Measurements from ENCODE around the gene PPP2R2C. TPM values are rescaled to one million over a fixed set of nuclear protein-coding genes. Genes with fewer than 3 reads are reported as not detected.

Gene PPP2R2C
- polyA plus RNA-seq, 1 of the 3 experiments (the other 2 are of a cell fraction), result 0.21 TPM

DNA sequence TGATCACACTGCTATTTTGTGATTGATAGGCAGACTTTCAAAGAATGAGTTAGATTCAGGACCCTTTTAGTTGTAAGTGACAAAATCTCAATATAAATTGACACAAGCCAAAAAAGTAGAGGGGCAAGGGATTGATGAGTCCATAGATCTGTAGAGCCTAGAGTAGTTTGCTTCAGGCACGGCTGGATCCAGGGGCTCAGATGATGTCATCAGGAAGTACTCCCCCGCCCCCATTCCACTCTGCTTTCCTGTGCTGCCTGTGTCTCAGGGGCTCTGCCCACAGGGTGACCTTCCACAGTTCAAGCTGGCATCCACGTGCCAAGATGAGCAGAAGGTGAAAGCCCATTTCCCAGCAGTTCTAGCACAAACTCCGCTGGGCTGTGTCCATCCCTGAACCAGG, 189.1 kb downstream of the PPP2R2C start:
- ChIA-PET POLR2A (no interaction called here), CTCF (interaction anchor here (0.7 to 3.7 kb wide), 6 partner anchors 14 to 284 kb away, joined by 3 to 14 read pairs (median 6); partner anchors contain the start of gene WFS1)
- peaks cover 0 to 12% of the 10 kb centered on the region in 2 experiments for H3K36me3 ChIP-seq (replicated peaks in 1 of 2; ENCODE audit: control insufficient read depth in 1 of 2, insufficient read depth in 2 of 2, low read length in 1 of 2)
- no peak overlapping the region for H3K9ac ChIP-seq
- no peaks in the 10 kb centered on the region for H3K79me2 ChIP-seq (ENCODE audit: insufficient read depth)
- H3K4me1 ChIP-seq (ENCODE audit: control insufficient read depth in 1 of 2, insufficient read depth in 2 of 2, low read depth in 1 of 2, low read length in 1 of 2), result peaks cover 0 to 41% of the 10 kb centered on the region in 2 experiments; a peak in 1 of 4 replicates
- H3K9me3 ChIP-seq, result no peaks in the 10 kb centered on the region
- no peaks in the 10 kb centered on the region for H3K27me3 ChIP-seq (ENCODE audit: insufficient read depth)
- H3K9me2 ChIP-seq, result no peaks in the 10 kb centered on the region
- no peak for TF ChIP-seq NFIC (IDR thresholded peaks at IDR 0.05; ENCODE audit: borderline replicate concordance)
- no peak for TF ChIP-seq RFX5 (IDR thresholded peaks at IDR 0.05; ENCODE audit: low read length)
- TF ChIP-seq TEAD4 (IDR thresholded peaks at IDR 0.05; ENCODE audit: borderline replicate concordance, insufficient read depth), result no peak
- TF ChIP-seq, protein P1, sequence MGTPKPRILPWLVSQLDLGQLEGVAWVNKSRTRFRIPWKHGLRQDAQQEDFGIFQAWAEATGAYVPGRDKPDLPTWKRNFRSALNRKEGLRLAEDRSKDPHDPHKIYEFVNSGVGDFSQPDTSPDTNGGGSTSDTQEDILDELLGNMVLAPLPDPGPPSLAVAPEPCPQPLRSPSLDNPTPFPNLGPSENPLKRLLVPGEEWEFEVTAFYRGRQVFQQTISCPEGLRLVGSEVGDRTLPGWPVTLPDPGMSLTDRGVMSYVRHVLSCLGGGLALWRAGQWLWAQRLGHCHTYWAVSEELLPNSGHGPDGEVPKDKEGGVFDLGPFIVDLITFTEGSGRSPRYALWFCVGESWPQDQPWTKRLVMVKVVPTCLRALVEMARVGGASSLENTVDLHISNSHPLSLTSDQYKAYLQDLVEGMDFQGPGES (IDR thresholded peaks at IDR 0.05; ENCODE audit: low read depth, low read length), result no peak
- TF ChIP-seq PBX3 (IDR thresholded peaks at IDR 0.05), result no peak
- TF ChIP-seq SMC3 (IDR thresholded peaks at IDR 0.05; ENCODE audit: low read depth, low read length), result no peak
- TF ChIP-seq GABPA (IDR thresholded peaks at IDR 0.05; ENCODE audit: low read depth), result no peak
- no peak for TF ChIP-seq RCOR1 (IDR thresholded peaks at IDR 0.05; ENCODE audit: low read length)
- TF ChIP-seq CTCF (IDR thresholded peaks at IDR 0.05), result no peak
- TF ChIP-seq YY1 (IDR thresholded peaks at IDR 0.05; ENCODE audit: low read depth), result no peak
- TF ChIP-seq FOXJ3 (CRISPR knock-in tag; IDR thresholded peaks at IDR 0.05), result no peak
- no peak overlapping the region for H3K4me2 ChIP-seq
- no peaks in the 10 kb centered on the region for H4K20me1 ChIP-seq (ENCODE audit: insufficient read depth)
- no peak overlapping the region for H3K27ac ChIP-seq (ENCODE audit: low read depth in 2 of 2, low read length in 1 of 2)
- H3F3A ChIP-seq (replicated peaks; ENCODE audit: insufficient read depth), result no peaks in the 10 kb centered on the region
- WGBS (ENCODE audit: low lambda C conversion rate), result 75% methylated on average over 1 of the region's 4 CpGs
- H3K4me3 ChIP-seq (ENCODE audit: low read depth in 2 of 2, low read length in 1 of 2), result no peak overlapping the region
- H2AFZ ChIP-seq (ENCODE audit: low read depth), result no peak overlapping the region
- no peak for DNase-seq

DNA sequence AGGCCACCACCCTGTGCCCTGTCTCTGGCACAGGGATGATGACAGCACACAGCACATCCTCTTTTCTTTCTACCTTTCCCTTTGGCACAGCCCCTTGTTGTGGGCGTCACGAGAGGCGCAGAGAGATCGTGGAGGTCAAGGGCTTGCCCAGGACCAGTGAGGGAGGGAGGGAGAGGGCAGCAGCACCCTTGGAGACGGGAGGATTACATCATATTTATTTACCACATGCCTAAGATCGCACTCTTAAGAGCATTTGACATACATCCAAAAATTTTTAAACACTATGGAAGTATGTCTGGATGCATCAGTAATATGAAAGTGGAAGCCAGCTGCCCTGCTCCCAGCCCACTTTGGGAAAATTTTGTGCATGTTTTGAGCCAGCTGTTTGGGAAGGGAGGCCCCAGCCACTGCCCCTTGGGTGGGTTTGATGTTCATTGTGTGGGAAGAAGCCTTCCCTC, 190.1 kb downstream of the PPP2R2C start:
- CTCF ChIA-PET, result interaction anchor here (0.7 to 3.7 kb wide), 4 partner anchors 13 to 283 kb away, joined by 3 to 14 read pairs (median 6); partner anchors contain the start of gene WFS1
- POLR2A ChIA-PET, result no interaction called here
- H4K20me1 ChIP-seq (ENCODE audit: insufficient read depth), result no peaks in the 10 kb centered on the region

More for the DNA sequence above, 190.1 kb downstream of the PPP2R2C start:
- Histone ChIP-seq H3K79me2 (ENCODE audit: insufficient read depth) (no peaks in the 10 kb centered on the region), H3K36me3 (replicated peaks in 1 of 2; ENCODE audit: control insufficient read depth in 1 of 2, insufficient read depth in 2 of 2, low read length in 1 of 2) (peaks cover 0 to 11% of the 10 kb centered on the region in 2 experiments), H3K4me3 (ENCODE audit: low read depth in 2 of 2, low read length in 1 of 2) (no peak overlapping the region), H3K9ac (no peak overlapping the region), H3K9me3 (no peaks in the 10 kb centered on the region), H3K4me1 (ENCODE audit: control insufficient read depth in 1 of 2, insufficient read depth in 2 of 2, low read depth in 1 of 2, low read length in 1 of 2) (peaks cover 0 to 51% of the 10 kb centered on the region in 2 experiments; a peak in 1 of 4 replicates), H3F3A (replicated peaks; ENCODE audit: insufficient read depth) (no peaks in the 10 kb centered on the region), H3K4me2 (no peak overlapping the region), H2AFZ (ENCODE audit: low read depth) (no peak overlapping the region), H3K27ac (ENCODE audit: low read depth in 2 of 2, low read length in 1 of 2) (no peak overlapping the region; a peak in 1 of 4 replicates), H3K9me2 (no peaks in the 10 kb centered on the region), H3K27me3 (ENCODE audit: insufficient read depth) (no peaks in the 10 kb centered on the region)
- no peak for DNase-seq
- WGBS (ENCODE audit: low lambda C conversion rate), result 89% methylated on average over 6 of the region's 6 CpGs
- no peak for TF ChIP-seq EZH2phosphoT487 (IDR thresholded peaks at IDR 0.05; ENCODE audit: borderline replicate concordance, low read depth)

All from SK-N-SH (cell line).